Medulla oblongata (tissue), 1 donor: ENCODE measurements around the gene STMND1.
"Not testable (repeated sequence)": the region's sequence is repeated elsewhere in the genome, so short reads cannot be mapped to it uniquely, and the experiment has no call there.

ENCODE experiments used
- DNase-seq: peaks from one replicate; pipeline ENCODE4 v3.0.0-alpha.2; 2015; ENCODE audit errors: extremely low spot score

Gene STMND1

DNA sequence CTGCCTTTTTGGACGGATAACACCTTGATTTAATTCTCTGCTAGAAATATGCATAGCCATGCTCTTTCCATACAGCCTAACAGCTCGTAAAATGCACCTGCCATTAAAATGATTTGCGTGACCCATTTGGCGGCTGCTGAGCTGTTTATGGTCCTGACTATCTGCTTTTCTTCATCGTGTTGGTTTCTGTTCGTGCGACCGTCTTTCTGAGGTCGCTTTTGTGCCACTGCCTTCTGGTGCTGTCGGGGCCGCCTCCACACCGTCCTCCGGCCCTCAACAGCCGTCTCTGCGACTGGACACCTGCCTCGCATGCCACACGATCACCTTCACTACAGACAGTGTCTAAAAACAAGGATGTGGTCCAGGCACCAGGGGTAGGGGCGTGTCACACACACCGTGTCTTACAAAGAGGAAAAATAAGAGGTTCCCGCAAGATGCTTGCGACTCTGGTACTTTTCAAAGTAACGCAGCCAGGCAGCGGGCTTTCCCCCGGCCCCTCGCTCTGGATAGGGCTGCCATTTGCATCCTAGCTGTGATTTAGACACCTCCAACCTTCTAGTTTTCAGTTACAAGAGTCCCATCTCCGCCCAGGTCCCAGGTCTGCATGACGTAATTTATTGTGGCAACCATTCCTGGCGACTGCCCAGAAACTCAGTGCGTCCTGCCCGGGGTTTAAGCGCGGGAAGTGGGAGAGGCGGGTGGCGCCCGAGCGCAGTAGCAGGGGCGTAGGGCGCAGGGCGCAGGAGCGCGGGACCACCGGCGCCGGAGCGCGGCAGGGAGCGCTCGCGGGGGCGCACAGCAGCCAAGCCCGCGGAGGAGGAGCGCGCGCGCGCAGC is at the start of gene STMND1:
TSS of gene STMND1 (plus strand) at position 629 of the 836 bp plus-strand sequence. CDS start 208 bp downstream, outside the sequence.
- no peak for DNase-seq

DNA sequence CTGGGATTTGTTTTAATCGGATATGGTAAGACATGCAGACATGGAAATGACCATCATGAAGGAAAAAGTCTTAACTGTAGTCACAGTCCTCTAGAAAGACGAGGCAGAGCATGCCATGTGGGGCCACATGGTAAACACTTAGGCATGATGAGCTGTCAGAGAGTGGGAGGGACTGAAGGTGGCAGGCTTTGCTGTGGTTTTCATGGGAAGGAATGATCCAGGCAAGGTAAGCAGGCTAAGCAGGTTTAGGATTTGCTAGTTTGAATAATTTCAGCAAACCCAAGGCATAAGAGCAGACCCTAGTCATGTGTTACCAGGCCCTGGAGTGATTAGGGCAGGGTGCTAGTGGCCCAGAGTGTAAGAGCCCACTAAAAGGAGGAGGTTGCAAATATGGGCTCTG is 47.2 kb upstream of the STMND1 start:
- no peak for DNase-seq

DNA sequence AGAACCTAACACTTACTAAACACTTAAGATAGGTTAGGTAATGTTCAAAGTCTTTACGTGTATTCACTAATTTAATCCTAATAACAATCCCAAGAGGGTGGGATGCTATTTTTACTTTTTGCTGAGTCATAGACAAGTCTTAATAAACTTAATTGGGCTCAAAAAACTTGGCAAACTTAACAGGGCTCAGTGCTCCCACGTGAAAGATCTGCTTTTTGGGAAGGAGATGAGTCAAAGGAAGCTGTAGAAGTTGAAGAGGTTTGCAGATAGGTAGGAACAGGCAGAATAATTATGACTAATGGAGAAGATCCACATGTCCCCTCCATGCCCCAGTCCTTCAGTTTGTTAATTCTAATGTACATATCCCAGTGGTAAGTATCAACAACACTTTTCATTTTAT is 44.5 kb upstream of the STMND1 start:
- no peak for DNase-seq

DNA sequence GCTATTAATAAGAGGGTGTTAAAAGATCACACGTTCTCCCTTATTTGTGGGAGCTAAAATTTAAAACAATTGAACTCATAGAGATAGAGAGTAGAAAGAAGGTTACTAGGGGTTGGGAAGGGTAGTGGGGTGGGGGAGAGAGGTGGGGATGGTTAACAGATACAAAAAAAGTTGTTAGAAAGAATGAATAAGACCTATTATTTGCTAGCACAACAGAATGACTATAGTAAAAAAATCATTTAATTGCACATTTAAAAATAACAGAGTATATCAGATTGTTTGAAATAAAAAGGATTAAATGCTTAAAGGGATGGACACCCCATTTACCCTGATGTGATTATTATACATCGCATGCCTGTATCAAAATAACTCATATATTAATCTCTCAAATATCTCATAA is 43.3 kb upstream of the STMND1 start:
- no peak for DNase-seq

DNA sequence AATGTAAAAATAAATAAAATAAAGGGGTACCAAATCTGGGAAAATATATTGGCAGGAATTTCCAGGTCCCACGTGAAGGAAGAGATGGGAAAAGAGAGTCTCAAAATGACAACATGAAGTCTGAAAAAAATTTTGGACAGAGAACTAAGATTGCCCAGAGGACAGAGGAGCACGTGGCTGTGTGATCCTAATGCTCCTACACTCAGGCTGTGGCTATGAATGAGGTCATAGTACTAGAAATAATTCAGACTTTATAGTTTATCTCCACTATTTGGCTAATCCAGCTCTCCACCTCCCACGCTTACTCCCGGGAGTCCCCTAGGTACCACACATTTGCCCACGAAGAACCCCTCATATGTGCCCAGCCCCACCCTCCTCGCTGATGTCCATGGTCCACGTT is 42.8 kb upstream of the STMND1 start:
- no peak for DNase-seq

DNA sequence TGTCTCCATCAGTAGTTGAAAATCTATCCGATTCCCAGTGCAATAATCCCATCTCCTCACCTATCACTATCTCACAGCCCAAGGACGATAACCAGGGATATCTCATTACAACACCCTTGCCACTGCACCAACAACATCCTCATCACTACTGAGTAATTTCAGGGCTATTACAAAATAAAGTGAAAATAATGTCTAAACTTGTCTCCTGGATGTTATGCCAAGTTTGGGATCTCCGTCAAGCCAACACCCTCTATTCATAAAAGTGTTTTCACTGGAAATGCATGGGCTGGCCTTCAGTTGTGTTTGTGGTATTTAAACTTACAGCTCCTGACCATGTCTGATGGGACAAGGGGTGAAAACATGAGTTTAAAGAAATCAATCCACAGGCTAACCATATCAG is 42.0 kb upstream of the STMND1 start:
- DNase-seq = no peak

DNA sequence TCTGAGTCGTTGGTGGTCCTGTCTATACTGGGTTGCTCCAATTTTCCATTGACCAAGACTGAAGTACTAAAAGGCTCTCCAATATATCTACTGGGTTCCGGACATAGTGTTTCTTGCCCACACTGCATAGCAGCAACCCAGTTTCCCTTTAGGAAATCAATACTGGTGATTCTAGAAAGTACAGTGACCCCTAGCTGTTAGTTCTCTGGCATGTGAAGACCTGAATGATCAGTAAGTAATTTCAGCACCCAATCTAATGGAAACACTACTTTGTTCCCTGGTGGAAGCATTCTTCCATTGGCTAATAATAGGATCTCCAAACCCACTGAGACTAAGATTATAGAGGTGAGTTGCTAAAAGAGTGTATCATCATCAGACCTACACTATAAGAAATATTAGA is 40.8 kb upstream of the STMND1 start:
- DNase-seq = no peak

DNA sequence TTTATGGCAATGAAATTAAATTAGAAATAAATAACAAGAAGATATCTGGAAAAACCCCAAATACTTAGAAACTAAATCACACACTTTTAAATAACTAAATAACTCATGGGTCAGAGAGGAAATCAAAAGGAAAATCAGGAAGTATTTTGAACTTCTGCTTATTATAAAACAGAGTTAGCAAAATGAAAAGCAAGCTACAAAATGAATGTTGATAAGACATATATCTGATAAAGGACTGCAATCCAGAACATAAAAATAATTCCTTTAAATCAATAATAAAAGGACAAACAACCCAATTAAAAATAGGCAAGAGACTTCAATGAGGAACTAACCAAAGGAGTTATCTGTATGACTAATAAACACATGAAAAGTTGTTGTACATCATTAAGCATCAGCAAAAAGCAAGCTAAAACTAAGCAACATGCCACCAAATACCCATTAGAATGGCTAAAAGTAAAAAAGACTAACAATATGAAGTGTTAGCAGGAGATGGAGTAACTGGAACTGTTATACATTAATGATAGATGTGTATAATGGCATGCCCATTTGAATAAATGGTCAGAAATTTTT is 38.9 kb upstream of the STMND1 start:
- DNase-seq = no peak

DNA sequence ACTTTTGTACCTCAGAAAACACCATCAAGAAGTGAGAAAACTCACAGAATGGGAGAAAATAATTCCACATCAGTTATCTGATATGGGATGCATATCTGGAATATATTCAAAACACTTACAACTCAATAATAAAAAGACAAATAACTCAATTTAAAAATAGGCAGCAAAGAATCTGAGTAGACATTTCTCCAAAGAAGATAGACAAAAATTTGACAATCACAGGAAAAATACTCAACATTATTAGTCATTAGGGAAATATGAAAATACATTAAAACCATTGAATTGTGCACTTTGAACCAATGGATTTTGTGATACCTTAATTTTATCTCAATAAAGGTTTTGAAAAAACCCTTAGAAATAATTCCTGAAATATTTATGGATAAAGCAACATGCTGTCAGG is 36.9 kb upstream of the STMND1 start:
- no peak for DNase-seq

DNA sequence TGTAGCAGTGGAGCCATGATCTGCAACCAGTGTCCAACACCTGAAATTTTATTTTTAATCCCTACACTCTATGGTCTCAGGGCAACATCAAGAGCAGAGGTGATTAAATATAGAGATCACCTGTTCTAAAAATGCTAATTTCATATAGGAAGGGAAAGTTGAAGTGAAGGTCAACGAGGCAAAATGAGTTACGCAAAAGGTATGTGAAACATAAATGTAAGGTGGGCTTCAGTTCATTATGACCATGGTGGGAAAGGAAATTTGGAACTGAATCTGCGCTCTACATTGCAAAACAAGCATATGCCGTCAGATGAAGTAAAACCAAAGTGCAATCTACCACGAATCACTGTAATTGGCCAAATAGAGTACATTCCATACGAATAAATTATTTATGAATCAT is 35.2 kb upstream of the STMND1 start:
- DNase-seq = no peak

DNA sequence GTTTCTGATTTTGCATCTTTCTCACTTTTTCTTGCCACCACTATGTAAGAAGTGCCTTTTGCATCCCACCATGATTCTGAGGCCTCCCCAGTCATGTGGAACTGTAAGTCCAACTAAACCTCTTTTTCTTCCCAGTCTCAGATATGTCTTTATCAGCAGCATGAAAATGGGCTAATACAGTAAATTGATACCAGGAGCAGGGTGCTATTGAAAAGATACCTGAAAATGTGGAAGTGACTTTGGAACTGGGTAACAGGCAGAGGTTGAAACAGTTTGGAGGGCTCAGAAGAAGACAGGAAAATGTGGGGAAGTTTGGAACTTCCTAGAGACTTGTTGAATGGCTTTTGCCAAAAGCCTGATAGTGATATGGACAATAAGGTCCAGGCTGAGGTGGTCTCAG is 32.9 kb upstream of the STMND1 start:
- DNase-seq = not testable (repeated sequence)

DNA sequence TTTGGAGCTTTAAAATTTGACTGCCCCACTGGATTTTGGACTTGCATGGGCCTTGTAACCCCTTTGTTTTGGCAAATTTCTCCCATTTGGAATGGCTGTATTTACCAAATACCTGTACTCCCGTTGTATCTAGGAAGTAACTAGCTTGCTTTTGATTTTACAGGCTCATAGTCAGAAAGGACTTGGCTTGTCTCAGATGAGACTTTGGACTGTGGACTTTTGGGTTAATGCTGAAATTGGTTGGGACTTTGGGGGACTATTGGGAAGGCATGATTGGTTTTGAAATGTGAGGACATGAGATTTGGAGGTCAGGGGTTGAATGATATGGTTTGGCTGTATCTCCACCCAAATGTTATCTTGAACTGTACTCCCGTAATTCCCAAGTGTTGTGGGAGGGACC is 31.4 kb upstream of the STMND1 start:
- DNase-seq = not testable (repeated sequence)

DNA sequence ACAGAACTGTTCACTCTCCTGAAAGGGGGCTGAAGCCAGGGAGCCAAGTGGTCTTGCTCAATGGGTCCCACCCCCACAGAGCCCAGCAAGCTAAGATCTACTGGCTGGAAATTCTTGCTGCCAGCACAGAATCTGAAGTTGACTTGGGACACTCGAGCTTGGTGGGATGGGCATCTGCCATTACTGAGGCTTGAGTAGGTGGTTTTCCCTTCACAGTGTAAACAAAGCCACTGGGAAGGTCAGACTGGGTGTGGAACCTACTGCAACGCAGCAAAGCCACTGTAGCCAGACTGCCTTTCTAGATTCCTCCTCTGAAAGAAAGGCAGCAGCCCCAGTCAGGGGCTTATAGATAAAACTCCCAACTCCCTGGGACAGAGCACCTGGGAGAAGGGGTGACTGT is 28.3 kb upstream of the STMND1 start:
- not testable (repeated sequence) for DNase-seq

DNA sequence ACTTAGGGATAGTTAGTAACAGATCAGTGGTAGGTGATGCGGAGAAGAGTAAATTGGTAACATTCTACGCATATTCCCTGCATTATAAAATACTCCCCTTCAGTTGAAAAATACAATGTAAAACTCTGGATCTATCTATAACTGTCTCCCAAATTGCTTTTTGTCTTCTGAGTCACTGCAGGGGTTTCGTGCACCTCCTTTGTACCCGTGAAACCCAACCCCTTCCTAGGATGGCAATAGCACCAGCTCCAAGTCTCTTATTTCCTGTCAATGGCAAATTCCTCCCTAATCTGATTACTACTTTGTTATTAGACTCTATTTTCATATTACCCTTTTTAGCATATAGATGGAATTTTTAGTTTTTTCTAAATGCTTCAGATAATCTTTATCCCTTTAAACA is 20.6 kb upstream of the STMND1 start:
- no peak for DNase-seq

DNA sequence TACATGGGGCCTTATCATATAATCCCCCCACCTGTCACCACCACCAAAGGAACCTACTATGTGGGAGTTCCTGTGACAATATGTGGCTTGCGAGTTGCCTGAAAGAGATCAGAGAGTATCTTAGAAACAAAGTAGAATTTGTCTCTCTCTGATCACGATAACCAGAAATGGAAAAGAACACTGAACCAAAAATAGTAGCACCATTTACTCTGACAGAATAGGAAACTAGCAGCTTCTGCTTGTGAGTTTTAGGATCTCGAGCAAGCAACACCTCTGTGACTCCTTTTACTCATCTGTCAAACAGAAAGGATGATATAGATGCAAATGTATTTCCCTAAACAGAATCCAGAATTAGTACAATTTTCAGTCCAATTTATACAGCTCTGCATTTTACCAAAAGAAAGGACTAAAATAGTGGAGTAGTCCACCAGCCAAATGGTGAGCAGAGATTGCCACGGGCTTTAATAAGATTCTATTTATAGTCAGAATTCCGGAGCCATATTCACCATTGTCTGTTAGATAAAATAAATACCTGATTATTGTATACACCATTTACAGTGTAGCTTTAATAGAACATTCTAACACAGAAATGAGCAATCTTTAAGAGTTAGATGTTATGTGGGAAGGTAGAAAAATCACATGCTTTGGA is 19.9 kb upstream of the STMND1 start:
- no peak for DNase-seq

DNA sequence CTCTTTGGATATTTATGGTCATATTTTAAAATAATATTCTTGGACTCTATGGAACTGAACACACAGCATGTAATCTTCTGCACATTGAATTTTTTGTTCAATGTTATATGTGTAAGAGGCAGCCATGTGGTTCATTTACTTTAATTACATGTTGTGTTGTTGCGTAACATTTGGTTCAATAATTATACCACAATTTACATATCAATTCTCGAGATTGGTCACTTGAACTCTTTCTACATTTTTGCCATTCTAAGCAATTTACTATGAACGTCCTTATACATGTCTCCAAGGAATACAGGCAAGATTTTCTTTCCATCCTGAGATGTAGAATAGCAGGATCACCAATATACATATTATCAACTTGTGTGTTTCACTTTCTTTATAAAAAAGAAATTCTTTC is 18.5 kb upstream of the STMND1 start:
- no peak for DNase-seq

DNA sequence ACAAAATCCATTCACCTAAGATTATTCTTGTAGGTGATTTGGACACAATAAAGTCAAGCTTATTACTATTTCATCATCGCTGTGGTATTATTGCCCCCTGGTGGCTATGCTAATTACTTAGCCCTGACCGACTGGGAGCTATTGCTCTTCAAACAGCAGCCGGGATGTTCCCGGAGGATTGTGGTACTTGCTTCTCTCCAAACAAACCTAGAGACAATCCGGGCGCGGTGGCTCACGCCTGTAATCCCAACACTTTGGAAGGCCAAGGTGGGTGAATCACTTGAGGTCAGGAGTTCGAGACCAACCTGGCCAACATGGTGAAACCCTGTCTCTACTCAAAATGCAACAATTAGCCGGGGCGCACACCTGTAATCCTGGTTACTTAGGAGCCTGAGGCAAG is 15.4 kb upstream of the STMND1 start:
- peak; percentile 87 for DNase-seq

DNA sequence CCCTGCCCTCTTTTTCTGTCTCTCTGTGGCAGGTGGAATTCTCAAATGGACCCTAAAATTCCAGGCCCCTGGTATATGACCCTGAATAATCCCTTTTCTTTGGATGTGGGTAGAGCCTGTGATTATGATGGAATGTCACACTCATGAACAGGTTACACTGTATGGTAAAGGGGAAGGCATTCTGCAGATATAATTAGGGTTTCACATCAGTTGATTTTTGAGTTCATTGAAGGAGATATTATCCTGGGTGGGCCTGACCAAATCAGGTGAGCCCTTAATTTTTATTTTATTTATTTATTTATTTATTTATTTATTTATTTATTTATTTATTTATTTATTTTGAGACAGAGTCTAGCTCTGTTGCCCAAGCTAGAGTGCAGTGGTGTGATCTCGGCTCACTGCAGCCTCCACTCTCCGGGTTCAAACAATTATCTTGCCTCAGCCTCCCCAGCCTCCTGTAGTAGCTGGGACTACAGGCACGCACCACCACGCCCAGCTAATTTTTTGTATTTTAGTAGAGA is 13.7 kb upstream of the STMND1 start:
- DNase-seq = no peak

DNA sequence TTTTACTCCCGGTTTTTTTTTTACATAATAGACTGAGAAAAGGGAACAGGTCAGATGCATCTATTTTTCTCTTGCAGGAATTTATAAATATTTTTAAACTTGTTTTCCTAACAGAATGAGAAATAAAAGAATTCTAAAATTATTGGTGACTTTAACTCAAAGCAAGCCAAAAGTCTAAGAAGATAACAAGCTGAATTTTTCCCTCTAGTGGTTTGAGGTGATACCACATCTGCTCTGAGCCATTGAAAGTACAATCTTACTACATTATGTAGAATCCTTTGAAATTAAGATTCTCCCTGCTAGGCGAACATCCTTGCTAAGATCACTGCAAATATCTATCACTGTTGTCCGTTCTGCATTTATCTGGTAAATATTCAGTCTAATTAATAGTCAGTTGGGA is 10.7 kb upstream of the STMND1 start:
- DNase-seq = no peak

DNA sequence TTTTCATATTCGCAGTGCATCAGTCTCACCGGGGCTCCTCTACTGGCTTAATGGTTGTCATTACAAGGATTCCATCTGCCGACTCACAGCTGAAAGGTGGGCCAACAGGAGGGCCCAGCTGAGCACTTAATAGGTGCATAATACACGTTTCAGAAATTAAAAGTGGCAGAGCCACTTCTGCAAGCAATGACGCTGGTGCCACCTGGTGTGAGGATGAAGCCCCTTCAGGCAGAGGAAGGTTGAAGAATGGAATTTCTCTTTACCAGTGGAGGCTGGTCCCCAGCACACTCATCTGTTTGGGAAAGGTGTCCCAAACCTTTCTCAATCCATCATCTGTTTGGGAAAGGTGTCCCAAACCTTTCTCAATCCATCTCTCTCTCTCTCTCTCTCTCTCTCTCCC is 8.2 kb upstream of the STMND1 start:
- no peak for DNase-seq

DNA sequence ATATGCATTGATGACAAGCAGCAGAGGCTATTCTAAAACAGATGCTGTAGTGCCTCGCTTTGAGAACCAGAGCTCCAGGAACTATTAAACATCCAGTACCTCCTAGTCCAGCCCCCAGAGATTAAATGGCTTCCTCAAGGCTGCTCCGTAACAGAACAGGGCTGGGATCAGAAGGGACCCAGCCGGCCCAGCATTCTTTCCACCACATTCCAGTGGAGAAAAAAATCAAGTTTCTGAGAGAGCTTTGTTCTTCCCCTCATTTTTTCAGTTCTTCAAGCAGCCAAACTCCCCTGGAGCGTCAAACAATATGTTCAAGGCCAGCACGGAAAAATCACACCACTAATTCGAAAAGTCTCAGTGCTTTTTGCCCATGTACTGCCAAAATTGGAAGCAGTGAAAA is 5.8 kb upstream of the STMND1 start:
- peak; percentile 41 for DNase-seq

DNA sequence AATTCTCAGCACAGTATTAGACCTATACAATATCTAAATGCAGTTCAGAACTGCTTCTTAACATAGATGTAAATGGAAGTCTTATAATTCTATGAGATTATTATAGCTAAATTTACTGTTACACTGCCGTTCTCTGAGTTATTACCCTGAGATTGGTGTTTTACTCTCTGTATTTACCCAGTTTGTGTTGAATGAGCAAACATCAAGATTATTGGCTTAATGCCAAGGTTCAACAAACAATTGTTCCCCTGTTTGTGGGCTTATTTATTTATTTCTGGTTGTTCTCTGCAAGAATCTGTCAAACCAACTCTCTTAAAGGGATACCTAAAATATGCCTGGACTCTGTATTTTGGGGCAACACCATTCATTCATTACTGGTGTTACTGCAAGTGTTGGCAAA is 5.2 kb upstream of the STMND1 start:
- peak; percentile 88 for DNase-seq

DNA sequence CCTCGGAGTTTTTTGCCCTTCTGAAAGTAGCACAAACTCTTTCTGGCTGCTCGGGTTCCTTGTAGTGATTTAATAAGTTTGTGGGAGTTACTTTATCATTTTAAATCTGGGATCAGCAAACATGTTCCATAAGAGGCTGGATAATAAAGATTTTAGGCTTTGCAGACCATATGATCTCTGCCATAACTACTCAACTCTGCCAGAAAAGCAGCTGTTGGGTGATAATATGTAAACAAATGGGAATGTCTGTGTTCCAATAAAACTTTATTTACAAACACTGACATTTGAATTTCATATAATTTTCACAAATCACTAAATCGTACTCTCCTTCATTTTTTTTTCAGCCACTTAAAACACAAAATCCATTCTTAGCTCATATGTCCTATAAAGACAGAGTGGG is 3.9 kb upstream of the STMND1 start:
- DNase-seq = no peak
